Measurements from ENCODE around the gene SMYD3.

DNA sequence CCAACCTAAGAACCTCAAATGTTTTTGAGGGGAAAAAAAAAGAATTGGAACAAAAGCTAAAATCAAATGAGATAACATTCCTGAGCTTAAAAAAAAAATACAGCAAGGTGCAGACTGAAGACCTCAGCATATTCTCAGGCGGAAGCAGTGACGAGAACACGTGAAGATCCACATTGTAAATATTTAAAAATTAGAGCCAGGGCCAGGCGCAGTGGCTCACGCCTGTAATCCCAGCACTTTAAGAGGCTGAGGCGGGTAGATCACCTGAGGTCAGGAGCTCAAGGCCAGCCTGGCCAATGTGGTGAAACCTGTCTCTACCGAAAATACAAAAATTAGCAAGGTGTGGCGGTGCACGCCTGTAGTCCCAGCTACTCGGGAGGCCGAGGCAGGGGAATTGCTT is 43.3 kb upstream of the SMYD3 start:
- TF ChIP-seq POLR2A (IDR thresholded peaks at IDR 0.05) (no peak), POLR2AphosphoS5 (IDR thresholded peaks at IDR 0.05) (no peak)
- TF ChIP-seq, protein P1, sequence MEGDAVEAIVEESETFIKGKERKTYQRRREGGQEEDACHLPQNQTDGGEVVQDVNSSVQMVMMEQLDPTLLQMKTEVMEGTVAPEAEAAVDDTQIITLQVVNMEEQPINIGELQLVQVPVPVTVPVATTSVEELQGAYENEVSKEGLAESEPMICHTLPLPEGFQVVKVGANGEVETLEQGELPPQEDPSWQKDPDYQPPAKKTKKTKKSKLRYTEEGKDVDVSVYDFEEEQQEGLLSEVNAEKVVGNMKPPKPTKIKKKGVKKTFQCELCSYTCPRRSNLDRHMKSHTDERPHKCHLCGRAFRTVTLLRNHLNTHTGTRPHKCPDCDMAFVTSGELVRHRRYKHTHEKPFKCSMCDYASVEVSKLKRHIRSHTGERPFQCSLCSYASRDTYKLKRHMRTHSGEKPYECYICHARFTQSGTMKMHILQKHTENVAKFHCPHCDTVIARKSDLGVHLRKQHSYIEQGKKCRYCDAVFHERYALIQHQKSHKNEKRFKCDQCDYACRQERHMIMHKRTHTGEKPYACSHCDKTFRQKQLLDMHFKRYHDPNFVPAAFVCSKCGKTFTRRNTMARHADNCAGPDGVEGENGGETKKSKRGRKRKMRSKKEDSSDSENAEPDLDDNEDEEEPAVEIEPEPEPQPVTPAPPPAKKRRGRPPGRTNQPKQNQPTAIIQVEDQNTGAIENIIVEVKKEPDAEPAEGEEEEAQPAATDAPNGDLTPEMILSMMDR (IDR thresholded peaks at IDR 0.05), result no peak
